Measurements from ENCODE around the gene CLEC2L. TPM values are rescaled to one million over a fixed set of nuclear protein-coding genes. Genes with fewer than 3 reads are reported as not detected.

CLEC2L gene
- total and polyA plus RNA-seq, 2 of the 8 experiments (the other 6 are each of a cell fraction or from before 2014, with no cell fraction given), result 0.20 to 1.9 TPM

- no peaks in the 10 kb centered on the region for H3K79me2 ChIP-seq (ENCODE audit: control insufficient read depth in 1 of 2, insufficient read depth in 2 of 2, low read length in 2 of 2)
- H3K4me1 ChIP-seq (replicated peaks in 1 of 4; ENCODE audit: control insufficient read depth in 3 of 4, insufficient read depth in 4 of 4, low read length in 3 of 4), result peaks cover 0 to 8% (median under 1%) of the 10 kb centered on the region in 4 experiments; a peak in 3 of 7 replicates
- H3K9ac ChIP-seq (replicated peaks in 1 of 4; ENCODE audit: extremely low read depth in 1 of 4, low read depth in 3 of 4, low read length in 3 of 4), result no peak overlapping the region
- 0 out of 2 replicates have a peak overlapping the region, but pooled peaks have one; percentile 55 for H2BK12ac ChIP-seq (ENCODE audit: low read depth, low read length)
- FAIRE-seq, result peak; percentile 78
- H2BK120ac ChIP-seq (replicated peaks; ENCODE audit: low read depth, low read length), result peak overlapping the region; percentile 47
- H2BK20ac ChIP-seq (ENCODE audit: low read length), result no peak overlapping the region
- H3K56ac ChIP-seq (replicated peaks; ENCODE audit: insufficient read length, low read depth, low read length), result no peak overlapping the region
- POLR2A ChIA-PET (ENCODE audit: partially characterized antibody), result no interaction called here
- TF ChIP-seq MAX (IDR thresholded peaks at IDR 0.05), result peak; percentile 87
- peak; percentile 67; the same call in 1 of the 2 replicates for TF ChIP-seq POU5F1 (IDR thresholded peaks at IDR 0.05; ENCODE audit: low read depth, low read length)
- no peak for TF ChIP-seq RAD21 (IDR thresholded peaks at IDR 0.05 in 1 of 2, conservative IDR thresholded peaks at IDR 0.05 in 1 of 2; ENCODE audit: low read depth in 2 of 2, low read length in 2 of 2)
- TF ChIP-seq TAF7 (optimal IDR thresholded peaks at IDR 0.05; ENCODE audit: borderline replicate concordance, low read depth, low read length), result no peak
- peak; percentile 90 for TF ChIP-seq E2F6 (IDR thresholded peaks at IDR 0.05)
- TF ChIP-seq BCL11A (IDR thresholded peaks at IDR 0.05; ENCODE audit: low read depth in 2 of 2, low read length in 2 of 2), result no peak
- TF ChIP-seq RFX5 (IDR thresholded peaks at IDR 0.05; ENCODE audit: borderline replicate concordance, low read depth, low read length), result peak; percentile 60; the same call in 1 of the 2 replicates
- no peaks in the 10 kb centered on the region for H3K79me1 ChIP-seq (ENCODE audit: low read depth, low read length)
- H3K36me3 ChIP-seq (ENCODE audit: control insufficient read depth in 2 of 4, insufficient read depth in 4 of 4, low read length in 3 of 4), result no peaks in the 10 kb centered on the region
- H3K9me3 ChIP-seq (ENCODE audit: insufficient read depth in 2 of 2, low read depth in 1 of 2, low read length in 1 of 2), result no peaks in the 10 kb centered on the region; a peak in 1 of 4 replicates
- no peak overlapping the region for H3K14ac ChIP-seq (ENCODE audit: insufficient read length)
- no peak overlapping the region for H3K4ac ChIP-seq (replicated peaks; ENCODE audit: insufficient read length, low read depth, low read length)
- DNase-seq (ENCODE audit: low read depth in 1 of 2, low spot score in 2 of 2), result no peak
- CTCF ChIA-PET (ENCODE audit: partially characterized antibody), result interaction anchor here (0.7 to 1.0 kb wide), 3 partner anchors 10 to 81 kb away, joined by 3 to 5 read pairs (median 3); no protein-coding TSS in a partner anchor
- H2AK5ac ChIP-seq (ENCODE audit: low read depth, low read length), result peak overlapping the region; percentile 17; the same call in 1 of the 2 replicates
- no peaks in the 10 kb centered on the region for H3K23me2 ChIP-seq (ENCODE audit: low read depth, low read length)
- 77% methylated on average over 8 of the region's 8 CpGs; no CpG with 5 or more reads in 1 of the 2 experiments for WGBS, 2 experiments (ENCODE audit: extremely low coverage in 1 of 2, insufficient coverage in 1 of 2, insufficient read length in 1 of 2, insufficient replicate concordance in 2 of 2, low coverage in 1 of 2, low lambda C conversion rate in 2 of 2, missing lambda C conversion rate in 1 of 2)
- H3K23ac ChIP-seq (ENCODE audit: insufficient read length), result no peak overlapping the region
- H3K4me2 ChIP-seq (ENCODE audit: insufficient read depth in 1 of 2, low read depth in 2 of 2, low read length in 2 of 2), result no peak overlapping the region
- H3K18ac ChIP-seq (ENCODE audit: extremely low read depth, low read length), result no peak overlapping the region
- peak overlapping the region; percentile 16; the same call in 1 of the 2 replicates for H2BK5ac ChIP-seq (ENCODE audit: low read depth, low read length)
- no peak overlapping the region for H2BK15ac ChIP-seq (ENCODE audit: low read length)
- H4K91ac ChIP-seq (replicated peaks; ENCODE audit: insufficient read length, low read length), result peak overlapping the region; percentile 51
- H2AFZ ChIP-seq (ENCODE audit: low read length), result no peak overlapping the region
- H4K8ac ChIP-seq (ENCODE audit: extremely low read depth, insufficient read depth, low read length), result no peak overlapping the region
- no peak overlapping the region for H3K4me3 ChIP-seq (ENCODE audit: extremely low read depth in 1 of 4, insufficient read depth in 2 of 4, low read depth in 3 of 4, low read length in 4 of 4)
- H4K20me1 ChIP-seq (replicated peaks in 1 of 2; ENCODE audit: control insufficient read depth in 1 of 2, insufficient read depth in 2 of 2, low read length in 2 of 2), result no peaks in the 10 kb centered on the region
- H3K27ac ChIP-seq (ENCODE audit: low read depth, low read length), result no peak overlapping the region
- no peak overlapping the region for H4K5ac ChIP-seq (ENCODE audit: insufficient read length, low read depth, low read length)
- H3K27me3 ChIP-seq (replicated peaks in 1 of 4; ENCODE audit: control insufficient read depth in 3 of 4, extremely low read depth in 1 of 4, insufficient read depth in 3 of 4, low read length in 3 of 4), result no peaks in the 10 kb centered on the region
These were observed 8.2 kb upstream of the CLEC2L start for GRCh38 chr7:139515266-139515665.

All from H1 (cell line).